HCEC 1CT (cell line): ENCODE data around the gene JSRP1.
A peak's percentile ranks its signal among the peaks of the same experiment; 100 is the strongest.

Source experiments
- DNase-seq: peaks from one replicate; pipeline ENCODE4 v3.0.0-alpha.2; 2017

JSRP1 gene

GRCh38 chr19:2212861-2213711 is 43.1 kb downstream of the JSRP1 start:
- DNase-seq, result no peak

GRCh38 chr19:2210987-2211740 is 45.1 kb downstream of the JSRP1 start:
- no peak for DNase-seq

- DNase-seq, result no peak
Observed at GRCh38 chr19:2210206-2210605, 46.0 kb downstream of the JSRP1 start.

GRCh38 chr19:2209408-2209807 is 46.8 kb downstream of the JSRP1 start:
- no peak for DNase-seq

GRCh38 chr19:2208975-2209374 is 47.2 kb downstream of the JSRP1 start:
- DNase-seq, result no peak

- DNase-seq, result peak; percentile 70
Observed at GRCh38 chr19:2207991-2208860, 48.0 kb downstream of the JSRP1 start.

- no peak for DNase-seq
Observed at GRCh38 chr19:2207008-2207407, 49.2 kb downstream of the JSRP1 start.

- no peak for DNase-seq
Observed at GRCh38 chr19:2202366-2202765, 53.9 kb downstream of the JSRP1 start.
